AG09309 (cell line): Measurements from ENCODE around the gene TWIST2.

Source experiments
- DNase-seq: peaks from one replicate; pipeline ENCODE4 v3.0.0-alpha.2; 2010; ENCODE audit warnings: low read depth
- H3K4me3 ChIP-seq: 2 replicates; pipeline ENCODE4 v1.5.1; 2011; ENCODE audit warnings: mild to moderate bottlenecking, low read depth, low read length, moderate library complexity; ENCODE audit not compliant: control insufficient read depth
- TF ChIP-seq, protein P1 (sequence below): IDR thresholded peaks from 2 replicates; pipeline ENCODE4 v1.5.1; 2011; ENCODE audit warnings: mild to moderate bottlenecking, low read depth, low read length, inconsistent platforms; ENCODE audit not compliant: insufficient read depth, control insufficient read depth; ENCODE audit errors: missing control alignments

The TWIST2 gene

DNA sequence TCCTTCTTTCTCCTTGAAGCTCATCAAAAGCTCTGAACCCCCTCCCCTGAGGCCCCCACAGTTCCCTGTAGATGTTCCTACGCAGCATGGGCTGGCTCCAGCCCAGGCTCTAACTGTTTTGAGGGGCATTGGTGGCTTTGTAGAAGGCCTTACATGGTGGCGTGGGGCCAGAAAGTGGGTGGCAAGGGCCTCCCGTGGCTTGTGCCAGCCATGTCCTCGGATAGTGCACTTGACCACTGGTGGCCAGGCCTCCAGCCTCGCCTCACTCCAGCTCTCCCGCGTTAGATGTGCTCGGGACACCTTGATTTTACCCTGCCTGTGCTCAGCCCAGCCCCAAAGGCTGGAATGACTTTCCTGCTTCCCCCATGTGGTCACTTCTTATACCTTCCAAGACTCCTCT is 92.9 kb downstream of the TWIST2 start:
- TF ChIP-seq, protein P1, sequence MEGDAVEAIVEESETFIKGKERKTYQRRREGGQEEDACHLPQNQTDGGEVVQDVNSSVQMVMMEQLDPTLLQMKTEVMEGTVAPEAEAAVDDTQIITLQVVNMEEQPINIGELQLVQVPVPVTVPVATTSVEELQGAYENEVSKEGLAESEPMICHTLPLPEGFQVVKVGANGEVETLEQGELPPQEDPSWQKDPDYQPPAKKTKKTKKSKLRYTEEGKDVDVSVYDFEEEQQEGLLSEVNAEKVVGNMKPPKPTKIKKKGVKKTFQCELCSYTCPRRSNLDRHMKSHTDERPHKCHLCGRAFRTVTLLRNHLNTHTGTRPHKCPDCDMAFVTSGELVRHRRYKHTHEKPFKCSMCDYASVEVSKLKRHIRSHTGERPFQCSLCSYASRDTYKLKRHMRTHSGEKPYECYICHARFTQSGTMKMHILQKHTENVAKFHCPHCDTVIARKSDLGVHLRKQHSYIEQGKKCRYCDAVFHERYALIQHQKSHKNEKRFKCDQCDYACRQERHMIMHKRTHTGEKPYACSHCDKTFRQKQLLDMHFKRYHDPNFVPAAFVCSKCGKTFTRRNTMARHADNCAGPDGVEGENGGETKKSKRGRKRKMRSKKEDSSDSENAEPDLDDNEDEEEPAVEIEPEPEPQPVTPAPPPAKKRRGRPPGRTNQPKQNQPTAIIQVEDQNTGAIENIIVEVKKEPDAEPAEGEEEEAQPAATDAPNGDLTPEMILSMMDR = no peak
- no peak for DNase-seq
- H3K4me3 ChIP-seq = no peak overlapping the region

DNA sequence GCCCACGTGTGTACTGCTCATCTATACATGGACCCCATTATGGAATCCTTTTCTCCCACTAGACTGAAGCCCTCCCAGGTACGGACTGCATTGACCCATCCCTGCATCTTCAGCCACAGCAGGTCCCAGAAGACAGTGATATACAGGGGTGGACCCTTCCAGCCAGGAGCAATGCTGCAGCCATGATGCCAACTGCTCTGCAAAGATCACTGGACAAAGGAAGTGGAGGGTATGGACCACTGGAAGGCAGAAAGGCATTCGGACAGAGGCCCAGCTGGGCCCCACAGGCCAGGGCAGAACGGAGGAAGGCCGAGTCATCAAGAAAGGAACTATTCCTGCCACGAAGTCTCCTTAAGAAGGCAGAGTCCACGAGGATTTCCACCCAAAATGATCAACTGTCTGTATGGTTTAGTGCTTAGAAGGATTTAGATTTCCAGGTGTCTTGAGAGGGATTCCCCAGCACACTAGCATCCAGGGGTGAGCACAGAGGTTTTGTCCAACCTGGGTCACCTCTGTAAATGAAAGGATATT is 93.4 kb downstream of the TWIST2 start:
- no peak overlapping the region for H3K4me3 ChIP-seq
- no peak for DNase-seq
- TF ChIP-seq, protein P1 = no peak

DNA sequence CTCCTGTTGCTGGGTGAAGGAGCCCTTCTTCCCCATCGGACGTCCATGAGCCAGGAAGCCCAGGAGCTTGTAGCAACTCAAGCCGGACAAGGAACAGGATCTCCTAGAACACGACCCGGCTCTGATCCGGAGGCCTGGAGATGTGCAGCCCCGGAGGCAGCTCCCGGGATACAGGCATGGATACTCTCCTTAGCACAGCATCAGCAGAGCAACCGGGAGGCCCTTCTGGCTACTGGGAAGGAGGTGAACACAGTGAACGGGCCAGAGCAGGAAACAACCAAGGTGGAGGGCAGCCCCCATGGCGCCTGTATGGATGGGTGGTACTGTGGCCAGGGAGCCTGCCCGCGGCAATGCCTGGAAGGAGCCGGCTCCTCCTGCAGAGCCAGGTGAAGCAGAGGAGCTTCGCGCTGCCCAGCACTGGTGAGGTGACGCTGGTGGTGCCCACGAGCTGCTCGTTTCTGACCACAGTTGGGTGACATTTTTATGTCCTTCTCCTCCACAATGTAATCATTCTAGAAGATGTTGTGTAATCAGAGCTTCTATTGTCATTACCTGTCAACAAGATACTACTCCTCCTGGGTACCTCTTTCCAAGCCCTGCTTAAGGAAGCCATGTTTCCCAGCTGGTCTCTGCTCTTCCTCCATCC is 94.3 kb downstream of the TWIST2 start:
- TF ChIP-seq, protein P1 = no peak
- no peak overlapping the region for H3K4me3 ChIP-seq
- no peak for DNase-seq

DNA sequence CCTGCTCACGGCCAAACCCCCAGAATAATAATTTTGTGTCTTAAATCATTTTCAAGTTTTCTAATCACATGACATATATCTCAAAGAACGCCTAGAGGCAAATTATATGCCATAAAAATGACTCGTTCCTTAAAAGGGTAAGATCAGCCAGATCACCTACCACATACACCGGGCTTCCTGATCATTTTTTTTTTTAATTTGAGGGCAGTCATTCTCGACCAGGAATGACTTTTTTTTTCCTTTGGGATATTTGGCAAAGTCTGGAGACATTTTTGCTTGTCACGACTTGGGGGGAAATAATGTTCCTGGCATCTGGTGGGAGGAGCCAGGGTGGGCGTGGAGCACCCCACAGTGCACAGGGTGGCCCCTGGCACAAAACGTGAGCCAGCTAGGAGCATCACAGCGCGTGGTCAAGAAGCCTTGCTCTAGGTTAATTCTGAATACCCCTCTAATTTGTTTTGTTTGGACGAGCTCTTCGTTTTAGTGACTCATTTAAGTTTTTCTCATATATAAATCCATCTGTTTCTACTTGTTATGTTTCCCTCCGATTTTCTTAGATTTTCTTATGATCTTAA is 94.9 kb downstream of the TWIST2 start:
- DNase-seq = no peak
- no peak overlapping the region for H3K4me3 ChIP-seq
- TF ChIP-seq, protein P1 = no peak

DNA sequence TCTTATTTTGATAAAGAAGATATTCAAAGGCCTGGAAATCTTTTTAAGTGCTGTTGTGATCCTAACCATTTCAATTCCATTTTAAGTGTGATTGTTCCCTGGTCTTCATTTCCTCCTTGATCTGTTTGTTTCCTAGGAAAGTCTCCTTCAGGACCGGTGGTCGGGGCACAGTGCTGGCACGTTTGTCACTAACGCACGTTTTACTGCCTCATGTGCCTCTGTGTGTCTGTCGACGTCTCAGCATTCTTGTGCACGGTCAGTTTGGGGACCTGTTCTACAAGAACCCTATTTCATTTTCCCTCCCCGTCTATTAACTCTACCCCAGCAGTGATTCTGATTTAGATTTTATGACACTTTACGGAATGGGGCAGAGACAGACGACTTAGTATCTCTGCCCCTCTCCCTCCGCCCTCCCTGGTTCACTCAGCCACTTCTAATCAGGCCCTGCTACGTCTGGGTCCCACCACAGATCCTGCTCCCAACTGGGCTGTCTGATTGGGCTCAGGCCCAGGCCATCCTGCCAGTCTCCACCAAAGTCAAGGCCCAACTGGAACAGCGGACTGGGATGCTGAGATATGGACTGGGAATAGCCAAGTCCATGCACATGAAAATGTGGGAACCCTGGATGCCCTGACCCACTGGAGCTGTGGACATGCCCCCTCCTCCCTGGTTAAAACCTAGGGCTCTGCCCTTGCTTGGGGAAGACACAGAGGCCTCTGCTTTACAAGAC is 95.6 kb downstream of the TWIST2 start:
- DNase-seq = no peak
- TF ChIP-seq, protein P1 = no peak
- no peak overlapping the region for H3K4me3 ChIP-seq

DNA sequence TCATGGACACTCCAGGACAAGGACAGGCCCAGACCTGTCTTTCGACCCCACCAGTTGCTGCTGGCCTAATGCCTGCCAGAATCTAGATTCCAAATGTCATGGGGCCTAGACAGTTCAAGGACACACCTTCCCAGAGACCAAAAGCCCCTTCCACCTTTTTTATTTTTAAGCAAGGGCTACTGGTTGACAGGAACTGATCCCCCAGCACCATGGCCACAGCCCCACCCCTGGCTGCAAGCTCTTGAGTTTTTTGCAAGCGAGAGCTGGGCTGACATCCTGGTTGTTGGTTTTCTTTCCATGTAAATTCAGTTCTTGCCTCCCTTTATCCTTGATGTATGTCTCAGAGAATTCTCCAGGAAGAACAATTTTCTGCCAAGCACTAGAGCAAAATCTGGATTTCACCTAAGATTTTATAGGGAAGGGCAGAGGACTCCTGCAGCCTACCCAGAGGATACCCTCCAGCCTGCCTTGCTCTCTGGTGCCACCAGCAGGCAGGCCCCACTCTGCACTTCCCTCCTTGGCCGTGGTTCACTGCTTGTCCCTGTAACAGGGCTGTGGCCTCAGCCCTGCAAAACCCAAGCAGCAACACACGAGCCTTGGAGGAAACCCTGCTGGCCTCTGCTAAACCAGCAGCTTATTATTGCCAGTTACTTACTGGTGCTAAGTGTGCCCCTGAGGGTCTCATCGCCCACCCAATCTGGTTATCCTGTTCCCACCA is 97.7 kb downstream of the TWIST2 start:
- no peak overlapping the region for H3K4me3 ChIP-seq
- TF ChIP-seq, protein P1 = peak; percentile 91
- DNase-seq = no peak
